ENCODE results near the gene TUBA4B.

DNA sequence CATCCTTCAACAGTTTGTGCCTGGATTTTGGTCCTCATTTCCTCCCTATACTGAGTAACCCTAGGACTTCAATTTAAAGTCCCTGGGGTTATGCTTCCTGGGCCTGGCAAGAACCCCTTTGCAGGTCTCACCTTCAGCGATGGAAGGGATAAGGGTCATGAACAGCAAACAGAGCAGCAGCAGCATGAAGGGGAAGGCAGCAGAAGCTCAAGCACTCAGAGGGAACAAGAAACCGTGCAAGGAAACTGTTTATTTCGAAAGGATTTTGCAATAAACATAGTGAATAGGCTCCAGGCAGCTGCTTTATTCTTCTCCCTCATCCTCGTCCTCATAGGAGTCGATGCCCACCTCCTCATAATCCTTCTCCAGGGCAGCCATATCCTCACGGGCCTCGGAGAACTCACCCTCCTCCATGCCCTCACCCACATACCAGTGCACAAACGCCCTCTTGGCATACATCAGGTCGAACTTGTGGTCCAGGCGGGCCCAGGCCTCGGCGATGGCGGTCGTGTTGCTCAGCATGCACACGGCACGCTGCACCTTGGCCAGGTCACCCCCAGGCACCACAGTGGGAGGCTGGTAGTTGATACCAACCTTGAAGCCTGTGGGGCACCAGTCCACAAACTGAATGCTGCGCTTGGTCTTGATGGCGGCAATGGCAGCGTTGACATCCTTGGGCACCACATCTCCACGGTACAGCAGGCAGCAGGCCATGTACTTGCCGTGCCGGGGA, 2.8 kb upstream of the TUBA4B start:
- TF ChIP-seq JUN (IDR thresholded peaks at IDR 0.05; ENCODE audit: borderline replicate concordance, insufficient read depth, insufficient read length, low read depth) (no peak), POLR2A (IDR thresholded peaks at IDR 0.05; ENCODE audit: low read depth, low read length) (no peak), POLR2AphosphoS5 (IDR thresholded peaks at IDR 0.05; ENCODE audit: insufficient read depth, low read depth, low read length) (no peak)
- TF ChIP-seq, protein P1, sequence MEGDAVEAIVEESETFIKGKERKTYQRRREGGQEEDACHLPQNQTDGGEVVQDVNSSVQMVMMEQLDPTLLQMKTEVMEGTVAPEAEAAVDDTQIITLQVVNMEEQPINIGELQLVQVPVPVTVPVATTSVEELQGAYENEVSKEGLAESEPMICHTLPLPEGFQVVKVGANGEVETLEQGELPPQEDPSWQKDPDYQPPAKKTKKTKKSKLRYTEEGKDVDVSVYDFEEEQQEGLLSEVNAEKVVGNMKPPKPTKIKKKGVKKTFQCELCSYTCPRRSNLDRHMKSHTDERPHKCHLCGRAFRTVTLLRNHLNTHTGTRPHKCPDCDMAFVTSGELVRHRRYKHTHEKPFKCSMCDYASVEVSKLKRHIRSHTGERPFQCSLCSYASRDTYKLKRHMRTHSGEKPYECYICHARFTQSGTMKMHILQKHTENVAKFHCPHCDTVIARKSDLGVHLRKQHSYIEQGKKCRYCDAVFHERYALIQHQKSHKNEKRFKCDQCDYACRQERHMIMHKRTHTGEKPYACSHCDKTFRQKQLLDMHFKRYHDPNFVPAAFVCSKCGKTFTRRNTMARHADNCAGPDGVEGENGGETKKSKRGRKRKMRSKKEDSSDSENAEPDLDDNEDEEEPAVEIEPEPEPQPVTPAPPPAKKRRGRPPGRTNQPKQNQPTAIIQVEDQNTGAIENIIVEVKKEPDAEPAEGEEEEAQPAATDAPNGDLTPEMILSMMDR (IDR thresholded peaks at IDR 0.05; ENCODE audit: extremely low read depth in 1 of 2, insufficient read depth in 1 of 2, low read depth in 1 of 2, low read length in 2 of 2) = no peak
- TF ChIP-seq, protein P2, sequence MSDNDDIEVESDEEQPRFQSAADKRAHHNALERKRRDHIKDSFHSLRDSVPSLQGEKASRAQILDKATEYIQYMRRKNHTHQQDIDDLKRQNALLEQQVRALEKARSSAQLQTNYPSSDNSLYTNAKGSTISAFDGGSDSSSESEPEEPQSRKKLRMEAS (IDR thresholded peaks at IDR 0.05; ENCODE audit: insufficient read depth, insufficient read length) = no peak

Measured in endothelial cell of umbilical vein (primary cell).